HG02588 (cell line): ENCODE data around the gene UBXN10.

Experiments used
- ATAC-seq: cut with Tn5 transposase; IDR thresholded peaks from one replicate; pipeline ENCODE4 v1.9.1; 2021; ENCODE audit warnings: mild to moderate bottlenecking, moderate library complexity; ENCODE audit not compliant: unreplicated experiment

UBXN10 gene

GRCh38 chr1:20185834-20186782 is at the start of gene UBXN10, which contains the start of gene PLA2G2C:
Gene UBXN10, plus strand, starts transcription at chr1:20186096. Its CDS starts 4,466 bp downstream, at chr1:20190562.
Gene PLA2G2C, minus strand, starts transcription at chr1:20186518. Its CDS starts 9,155 bp downstream, at chr1:20177363.
- ATAC-seq, result no peak

- ATAC-seq, result no peak
These were observed 49.6 kb upstream of the UBXN10 start for GRCh38 chr1:20136249-20136648.

- ATAC-seq, result no peak
These were observed 48.8 kb upstream of the UBXN10 start for GRCh38 chr1:20137055-20137454.

- ATAC-seq, result no peak
These were observed 48.3 kb upstream of the UBXN10 start for GRCh38 chr1:20137604-20138003.

GRCh38 chr1:20138346-20138745 is 47.5 kb upstream of the UBXN10 start:
- ATAC-seq, result no peak

GRCh38 chr1:20138961-20139550 is 46.8 kb upstream of the UBXN10 start, which contains the start of gene PLA2G2F:
Gene PLA2G2F, plus strand, starts transcription at chr1:20139323. Its CDS starts 105 bp downstream, at chr1:20139428.
- ATAC-seq, result no peak

GRCh38 chr1:20139776-20140612 is 45.9 kb upstream of the UBXN10 start:
- ATAC-seq, result no peak

- ATAC-seq, result no peak
These were observed 44.9 kb upstream of the UBXN10 start for GRCh38 chr1:20141001-20141400.

- ATAC-seq, result no peak
These were observed 44.4 kb upstream of the UBXN10 start for GRCh38 chr1:20141466-20141865.

GRCh38 chr1:20142001-20142710 is 43.7 kb upstream of the UBXN10 start:
- no peak for ATAC-seq

- no peak for ATAC-seq
These were observed 42.6 kb upstream of the UBXN10 start for GRCh38 chr1:20143318-20143717.

- no peak for ATAC-seq
These were observed 41.9 kb upstream of the UBXN10 start for GRCh38 chr1:20143734-20144565.

GRCh38 chr1:20147846-20148570 is 37.9 kb upstream of the UBXN10 start:
- no peak for ATAC-seq

GRCh38 chr1:20148571-20149500 is 37.1 kb upstream of the UBXN10 start:
- no peak for ATAC-seq

GRCh38 chr1:20149601-20150325 is 36.1 kb upstream of the UBXN10 start:
- no peak for ATAC-seq

- no peak for ATAC-seq
These were observed 35.6 kb upstream of the UBXN10 start for GRCh38 chr1:20150326-20150705.

GRCh38 chr1:20150969-20151368 is 34.9 kb upstream of the UBXN10 start:
- no peak for ATAC-seq
